Bone marrow (tissue), 2 donors: ENCODE data around the gene PPBP.

Experiments used
- DNase-seq, 2 donors: peaks; one replicate each; lab custom pipeline; 2025; lab: John Stamatoyannopoulos, UW

Gene PPBP

GRCh38 chr4:73948291-73948690 is 39.7 kb downstream of the PPBP start:
- DNase-seq = no peak

- DNase-seq = no peak
These were observed 40.6 kb downstream of the PPBP start for GRCh38 chr4:73947239-73947985.

GRCh38 chr4:73945674-73946449 is 42.1 kb downstream of the PPBP start:
- DNase-seq = no peak

DNA sequence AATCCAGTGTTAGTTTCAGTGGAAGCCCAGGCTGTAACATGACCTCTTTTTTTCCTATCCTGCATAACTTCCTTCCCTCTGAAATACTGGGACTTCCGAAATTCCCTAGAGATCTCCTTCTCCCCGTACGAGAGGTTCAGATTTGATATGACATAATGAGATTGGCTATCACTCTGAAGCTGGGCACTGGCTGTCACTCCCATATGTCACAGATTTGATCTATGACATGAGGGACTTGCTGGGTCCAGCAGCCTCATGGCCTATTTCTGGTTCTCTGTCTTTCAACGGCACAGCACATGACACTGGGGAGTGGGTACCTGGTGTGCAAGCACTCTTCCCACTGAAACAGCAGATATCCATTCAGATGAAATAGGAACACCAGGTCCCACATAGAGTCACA is 42.9 kb downstream of the PPBP start:
- no peak for DNase-seq

GRCh38 chr4:73944061-73944875 is 43.7 kb downstream of the PPBP start:
- DNase-seq = no peak

DNA sequence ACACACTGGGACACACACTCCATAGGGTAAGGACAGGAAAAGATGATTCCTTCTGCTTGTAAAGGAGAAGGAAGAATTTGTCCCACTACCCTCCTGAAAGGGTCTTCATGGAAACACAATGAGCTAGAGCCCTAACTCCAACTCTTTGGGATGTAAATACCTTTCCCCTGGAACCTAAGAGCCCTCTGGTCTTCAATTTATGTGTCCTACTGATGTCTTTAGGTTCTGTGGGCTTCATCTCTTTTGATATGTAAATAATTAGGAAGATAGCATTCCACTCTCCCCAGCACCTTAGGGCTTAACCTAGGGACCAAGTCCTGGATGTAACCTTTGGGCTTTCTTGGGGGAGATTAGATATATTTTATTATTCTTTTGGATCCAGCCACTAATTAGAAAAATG is 44.4 kb downstream of the PPBP start:
- no peak for DNase-seq

DNA sequence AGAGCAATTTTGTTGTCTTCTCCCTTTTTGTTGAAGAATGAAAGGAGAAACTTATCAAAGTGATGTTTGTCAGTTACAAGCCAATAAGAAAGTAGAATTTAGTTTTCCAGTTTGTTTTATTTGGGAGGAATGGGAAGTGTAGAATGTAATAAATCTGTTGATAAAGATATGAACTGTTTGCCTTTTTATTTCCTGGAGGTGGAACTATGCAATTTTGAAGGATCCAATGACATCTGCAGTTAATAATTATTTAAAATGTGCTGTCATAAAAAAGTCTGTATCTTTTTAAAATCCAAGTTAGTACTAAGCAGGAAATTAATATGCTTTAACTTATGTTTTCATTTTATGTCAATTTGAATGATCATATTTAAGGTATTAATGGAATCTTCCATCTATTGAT is 51.0 kb downstream of the PPBP start:
- DNase-seq = no peak
